HT-29 (cell line): Measurements from ENCODE around the gene CLIC5. TPM values are rescaled to one million over a fixed set of nuclear protein-coding genes. Genes with fewer than 3 reads are reported as not detected.
A peak's percentile ranks its signal among the peaks of the same experiment; 100 is the strongest.

ENCODE experiments used
- DNase-seq: peaks from one replicate; pipeline ENCODE4 v3.0.0-alpha.2; 2015; ENCODE audit warnings: low spot score
- total RNA-seq: library from RNA; depleted of rRNA; stranded (reverse); fragments of >200 nt; shearing (Covaris generic); gene quantifications from 2 replicates; pipeline ENCODE4 v1.2.3, GENCODE V29; 2014

Gene CLIC5
- total RNA-seq, 1 experiment from 2014 or later = 4.0 TPM

- DNase-seq = no peak
Observed at GRCh38 chr6:46035242-46035641, 19.6 kb upstream of the CLIC5 start.

GRCh38 chr6:46032110-46032998 lies 16.7 kb upstream of the CLIC5 start:
- DNase-seq = no peak

- DNase-seq = no peak
Observed at GRCh38 chr6:46029602-46030001, 13.9 kb upstream of the CLIC5 start.

- DNase-seq = no peak
Observed at GRCh38 chr6:46026307-46026706, 10.6 kb upstream of the CLIC5 start.

GRCh38 chr6:46025573-46025972 lies 9.9 kb upstream of the CLIC5 start:
- DNase-seq = no peak

GRCh38 chr6:46024124-46024769 lies 8.6 kb upstream of the CLIC5 start:
- DNase-seq = no peak

- no peak for DNase-seq
Observed at GRCh38 chr6:46023216-46023915, 7.7 kb upstream of the CLIC5 start.

- no peak for DNase-seq
Observed at GRCh38 chr6:46022106-46022948, 6.7 kb upstream of the CLIC5 start.

GRCh38 chr6:46017726-46018125 lies 2.1 kb upstream of the CLIC5 start:
- DNase-seq = no peak

GRCh38 chr6:46016063-46016608 lies 476 bp upstream of the CLIC5 start:
- no peak for DNase-seq

GRCh38 chr6:46014511-46015118 lies 1.0 kb downstream of the CLIC5 start:
- DNase-seq = peak; percentile 55

- DNase-seq = no peak
Observed at GRCh38 chr6:46014046-46014445, 1.6 kb downstream of the CLIC5 start.

- no peak for DNase-seq
Observed at GRCh38 chr6:46013639-46014038, 2.0 kb downstream of the CLIC5 start.

- DNase-seq = no peak
Observed at GRCh38 chr6:46012834-46013233, 2.8 kb downstream of the CLIC5 start.

GRCh38 chr6:46011188-46012085 lies 4.2 kb downstream of the CLIC5 start:
- peak; percentile 68 for DNase-seq

GRCh38 chr6:46010771-46011170 lies 4.9 kb downstream of the CLIC5 start:
- peak; percentile 42 for DNase-seq

- DNase-seq = no peak
Observed at GRCh38 chr6:46010270-46010669, 5.4 kb downstream of the CLIC5 start.

GRCh38 chr6:46002264-46002663 lies 13.4 kb downstream of the CLIC5 start:
- no peak for DNase-seq

- no peak for DNase-seq
Observed at GRCh38 chr6:46000905-46001304, 14.8 kb downstream of the CLIC5 start.

GRCh38 chr6:45998524-45998923 lies 17.1 kb downstream of the CLIC5 start:
- no peak for DNase-seq
